NCI-H2171 treated with DMSO at 0.1 percent for 48 hours (cell line): ENCODE measurements around the gene ZNF521.

Source experiments
- DNase-seq: peaks from one replicate; lab custom pipeline; 2025; lab: John Stamatoyannopoulos, UW

The ZNF521 gene

DNA sequence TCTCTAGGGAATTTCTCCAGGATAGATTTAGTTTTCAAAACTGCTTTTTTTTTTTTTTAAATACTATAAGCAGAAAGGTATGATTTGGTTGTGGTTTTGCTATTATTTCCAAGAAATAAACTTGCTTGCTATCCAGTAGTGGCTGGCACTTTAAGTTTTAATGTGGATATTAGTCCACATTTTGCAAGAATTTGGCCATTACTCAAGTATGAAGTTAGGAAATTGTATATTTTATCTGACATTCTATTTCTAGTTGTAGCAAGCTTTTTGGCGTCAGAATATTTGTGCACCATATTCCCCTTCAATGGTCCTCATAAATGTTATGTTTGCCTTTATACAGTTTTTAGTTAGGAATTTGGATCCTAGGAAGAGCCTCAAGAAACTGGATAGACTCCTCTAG lies 226.3 kb downstream of the ZNF521 start:
- no peak for DNase-seq

GRCh38 chr18:25123438-25124232 lies 228.3 kb downstream of the ZNF521 start:
- DNase-seq, result no peak

DNA sequence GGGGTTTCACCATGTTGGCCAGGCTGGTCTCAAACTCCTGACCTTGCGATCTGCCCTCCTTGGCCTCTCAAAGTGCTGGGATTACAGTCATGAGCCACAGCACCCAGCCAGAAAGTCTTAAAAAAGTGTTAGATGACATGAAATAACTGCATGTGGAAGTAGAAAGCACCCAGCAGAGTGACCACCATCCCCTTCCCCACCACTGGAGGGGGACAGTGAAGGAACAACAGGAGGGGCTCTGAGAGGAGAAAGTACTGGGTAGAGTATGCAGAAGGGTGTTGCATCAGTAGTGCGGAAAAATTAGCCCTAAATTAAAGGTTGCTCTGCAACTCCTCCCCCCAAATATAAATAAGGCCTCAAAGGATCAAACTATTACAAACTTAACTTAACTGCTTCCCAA lies 230.5 kb downstream of the ZNF521 start:
- no peak for DNase-seq

- no peak for DNase-seq
These were observed 238.4 kb downstream of the ZNF521 start for GRCh38 chr18:25113566-25113965.

- no peak for DNase-seq
These were observed 239.0 kb downstream of the ZNF521 start for GRCh38 chr18:25112821-25113434.

DNA sequence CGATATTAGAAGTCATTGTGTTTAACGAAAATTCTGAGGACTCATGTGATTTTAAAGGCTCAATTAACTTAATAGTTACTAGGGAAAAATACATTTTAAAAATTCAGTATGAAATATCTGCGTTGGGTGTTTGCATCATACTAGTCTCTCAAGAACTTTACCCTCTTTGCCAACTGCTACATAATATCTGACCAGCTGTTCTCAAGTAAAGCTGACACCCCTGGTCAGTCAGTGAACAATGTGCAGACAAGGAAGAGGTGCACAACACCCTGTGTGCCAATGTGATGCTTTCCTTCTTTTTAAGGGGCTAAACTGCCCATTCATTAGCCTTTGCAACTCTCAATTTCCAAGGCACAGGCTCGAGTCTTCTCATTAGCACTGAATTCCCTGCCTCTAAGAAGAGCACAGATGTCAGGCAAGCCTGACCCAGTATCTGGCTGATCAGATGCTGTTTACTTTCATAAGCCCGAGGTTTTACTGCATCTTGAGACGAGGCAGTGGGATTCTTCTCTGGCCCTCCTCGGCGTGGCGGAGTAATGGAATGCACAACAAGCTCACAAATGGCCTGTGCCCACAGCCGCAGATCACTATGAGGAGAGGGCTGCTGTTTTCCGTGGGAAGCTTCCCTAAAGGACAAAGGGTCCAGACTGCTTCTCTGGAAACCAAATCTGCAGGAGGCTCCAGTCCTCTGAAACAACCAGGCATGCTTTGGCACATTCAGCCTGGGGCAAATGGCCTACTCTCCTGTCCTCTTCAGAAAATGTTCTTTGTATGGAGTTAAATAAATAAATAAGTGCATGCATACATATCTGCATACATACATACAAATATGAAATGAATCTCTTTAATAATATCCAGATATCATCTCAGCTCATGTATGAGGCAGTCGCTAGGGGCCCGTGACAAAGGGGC lies 240.3 kb downstream of the ZNF521 start:
- DNase-seq, result peak; percentile 63

DNA sequence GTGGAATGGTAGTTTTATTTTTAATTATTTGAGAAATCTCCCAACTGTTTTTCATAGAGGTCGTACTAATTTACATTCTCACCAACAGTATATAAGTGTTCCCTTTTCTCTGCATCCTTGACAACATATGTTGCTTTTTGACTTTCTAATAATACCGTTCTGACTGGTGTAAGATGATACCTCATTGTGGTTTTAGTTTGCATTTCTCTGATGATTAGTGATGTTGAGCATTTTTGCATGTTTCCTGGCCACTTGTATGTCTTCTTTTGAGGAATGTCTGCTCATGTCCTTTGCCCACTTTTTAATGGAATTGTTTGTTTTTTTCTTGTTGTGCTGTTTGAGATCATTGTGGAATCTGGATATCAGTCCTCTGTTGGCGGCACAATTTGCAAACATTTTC lies 242.5 kb downstream of the ZNF521 start:
- DNase-seq, result peak; percentile 63

DNA sequence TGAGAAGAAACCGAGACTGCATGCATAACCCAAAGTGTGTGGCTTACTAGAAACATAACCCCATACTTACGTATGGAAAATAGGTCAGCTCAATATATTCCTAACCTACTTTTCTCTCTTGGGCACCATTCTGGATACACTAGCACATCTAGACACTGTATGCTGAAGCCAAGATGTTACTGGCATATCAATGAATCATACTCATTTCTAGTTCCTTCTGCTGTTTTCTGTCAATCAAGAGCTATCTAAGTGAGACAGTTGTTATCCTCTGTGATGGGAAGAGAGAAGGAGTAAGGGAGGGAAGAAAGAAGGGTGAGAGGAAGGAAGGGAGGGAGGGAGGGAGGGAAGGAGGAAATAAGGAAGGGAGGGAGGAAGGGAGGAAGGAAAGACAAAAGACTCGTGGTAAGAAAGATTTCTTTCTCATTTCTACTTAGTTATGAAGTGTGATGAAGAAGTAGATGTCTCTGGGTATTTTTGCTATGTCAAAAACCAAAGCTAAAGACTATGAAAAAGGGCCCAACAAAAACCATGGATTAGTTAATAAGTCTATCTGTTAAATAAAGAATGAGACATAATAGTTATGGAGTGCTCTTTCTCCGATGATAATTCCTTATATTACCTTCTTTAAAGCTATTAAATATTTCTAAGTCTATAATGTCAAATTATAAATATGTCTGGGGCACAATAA lies 248.4 kb downstream of the ZNF521 start:
- DNase-seq, result no peak

- no peak for DNase-seq
These were observed 249.3 kb downstream of the ZNF521 start for GRCh38 chr18:25102662-25103061.

GRCh38 chr18:25100418-25100817 lies 251.5 kb downstream of the ZNF521 start:
- no peak for DNase-seq

- DNase-seq, result no peak
These were observed 252.1 kb downstream of the ZNF521 start for GRCh38 chr18:25099895-25100294.

- no peak for DNase-seq
These were observed 254.4 kb downstream of the ZNF521 start for GRCh38 chr18:25097569-25098056.

GRCh38 chr18:25097057-25097456 lies 254.9 kb downstream of the ZNF521 start:
- no peak for DNase-seq

- DNase-seq, result no peak
These were observed 258.8 kb downstream of the ZNF521 start for GRCh38 chr18:25093141-25093540.

DNA sequence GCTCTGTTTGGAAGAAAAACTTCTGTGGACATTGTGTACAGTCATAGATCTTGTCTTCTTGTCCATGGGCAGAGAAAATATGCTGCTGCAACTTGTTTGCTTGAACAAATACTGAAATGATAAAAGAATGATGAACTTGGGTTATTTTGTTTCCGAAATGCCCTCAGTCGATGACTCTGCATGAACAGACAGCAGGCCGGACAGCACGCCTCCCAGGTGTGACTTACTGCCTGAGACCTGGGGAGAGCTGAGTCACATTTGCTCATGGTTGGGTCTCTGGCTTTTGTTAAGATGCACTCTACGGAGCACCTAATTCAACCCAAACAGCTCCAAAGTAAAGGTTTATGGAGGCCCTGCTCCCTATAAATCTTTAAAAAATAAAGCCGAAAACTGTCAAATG lies 262.5 kb downstream of the ZNF521 start:
- DNase-seq, result no peak

DNA sequence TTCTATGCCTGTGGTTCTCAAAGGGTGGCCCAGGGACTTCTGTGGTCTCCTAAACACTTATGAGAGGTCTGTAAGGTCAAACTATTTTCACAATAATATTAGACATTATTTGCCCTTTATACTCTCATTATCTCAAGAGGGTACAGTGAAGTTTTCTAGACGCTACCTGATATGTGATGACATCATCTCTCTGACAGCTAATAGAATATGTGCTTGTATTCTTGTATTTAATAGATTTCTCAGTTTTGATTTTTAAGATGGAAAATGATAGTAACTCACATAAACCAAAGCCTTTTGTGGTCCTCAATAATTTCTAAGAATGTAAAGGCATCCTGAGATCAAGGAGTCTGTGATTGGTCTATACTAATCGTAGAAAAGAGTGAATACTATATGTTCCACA lies 265.1 kb downstream of the ZNF521 start:
- DNase-seq, result no peak

GRCh38 chr18:25081001-25081400 lies 271.0 kb downstream of the ZNF521 start:
- no peak for DNase-seq

GRCh38 chr18:25080211-25080610 lies 271.8 kb downstream of the ZNF521 start:
- no peak for DNase-seq

GRCh38 chr18:25077944-25078723 lies 273.8 kb downstream of the ZNF521 start:
- DNase-seq, result no peak

DNA sequence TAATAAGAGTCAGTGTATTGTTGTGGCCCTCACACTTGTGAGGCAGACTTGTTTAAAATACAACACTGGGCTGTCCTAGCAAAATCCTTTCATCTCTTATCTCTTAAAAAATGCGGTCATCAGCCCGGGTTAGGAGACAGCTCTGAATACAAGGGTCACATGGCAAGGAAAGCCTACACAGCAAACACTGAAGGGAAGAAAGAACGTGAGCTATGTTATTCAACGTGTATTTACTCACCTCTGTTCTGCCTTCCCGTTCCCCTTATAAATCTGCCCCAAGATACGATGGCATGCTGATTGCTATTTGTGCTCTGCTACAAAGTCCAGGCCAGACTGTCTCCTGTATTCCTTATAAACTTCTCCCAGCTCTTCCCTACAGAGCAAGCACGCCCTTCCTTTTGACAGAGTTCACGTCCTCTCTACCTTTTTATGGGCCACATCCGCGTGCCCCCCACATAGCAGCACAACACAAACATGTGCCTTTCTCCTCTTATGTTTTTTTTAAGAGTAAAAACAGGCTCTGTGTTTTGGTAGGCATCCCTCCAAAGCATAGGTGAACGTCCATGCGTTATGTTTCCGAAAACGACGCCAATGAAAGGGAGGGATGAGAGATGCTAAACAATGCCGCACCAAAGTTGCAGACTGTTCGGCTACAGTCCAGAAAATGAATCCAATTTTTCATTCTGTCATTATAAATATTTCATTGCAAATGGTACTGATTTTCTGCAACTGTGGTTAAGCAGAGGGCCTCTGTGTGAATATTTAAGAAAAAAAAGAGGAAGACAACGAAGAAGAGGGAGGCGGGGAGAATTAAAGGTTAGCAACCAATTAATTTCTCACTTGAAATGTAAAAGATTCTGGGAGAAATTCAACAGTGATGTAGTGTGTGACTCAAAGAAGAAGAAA lies 274.7 kb downstream of the ZNF521 start:
- no peak for DNase-seq
